ENCODE data around the gene MEAF6. TPM values are rescaled to one million over a fixed set of nuclear protein-coding genes. Genes with fewer than 3 reads are reported as not detected.

MEAF6 gene
- total RNA-seq, 1 donor from 2014 or later, result 52.8 TPM

DNA sequence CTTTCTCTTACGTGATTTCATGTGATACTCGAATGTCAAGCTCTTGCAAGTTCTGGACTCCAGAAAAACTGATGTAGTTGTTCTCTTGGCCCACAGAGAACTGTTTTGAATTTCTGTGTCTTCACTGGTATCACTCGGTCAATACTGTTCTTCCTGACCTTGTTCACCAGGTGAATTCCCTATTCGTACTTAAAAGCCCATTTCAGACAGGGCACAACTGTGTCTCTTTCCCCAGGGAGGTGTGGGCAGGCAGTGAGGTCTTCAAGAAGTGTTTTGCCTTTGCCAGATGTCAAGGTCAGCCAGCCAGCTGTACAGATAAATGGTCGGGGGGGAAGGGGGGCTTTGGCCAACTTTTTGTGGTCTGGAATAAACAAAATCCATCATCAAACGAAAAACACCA, 67.7 kb downstream of the MEAF6 start:
- H3K4me1 Mint-ChIP-seq (ENCODE audit: low read depth), result no peaks in the 10 kb centered on the region
- H3K4me3 Mint-ChIP-seq (ENCODE audit: unreplicated experiment), result no peak overlapping the region
- H3K27me3 Mint-ChIP-seq (ENCODE audit: low read depth), result peaks cover 22% of the 10 kb centered on the region
- no peak for DNase-seq (ENCODE audit: low spot score)
- TF ChIP-seq CTCF (IDR thresholded peaks at IDR 0.05), result no peak
- no peaks in the 10 kb centered on the region for H3K9me3 Mint-ChIP-seq (ENCODE audit: low read depth)
- no peaks in the 10 kb centered on the region for H3K36me3 Mint-ChIP-seq (ENCODE audit: low read depth)
- H3K27ac Mint-ChIP-seq (ENCODE audit: unreplicated experiment), result no peak overlapping the region

DNA sequence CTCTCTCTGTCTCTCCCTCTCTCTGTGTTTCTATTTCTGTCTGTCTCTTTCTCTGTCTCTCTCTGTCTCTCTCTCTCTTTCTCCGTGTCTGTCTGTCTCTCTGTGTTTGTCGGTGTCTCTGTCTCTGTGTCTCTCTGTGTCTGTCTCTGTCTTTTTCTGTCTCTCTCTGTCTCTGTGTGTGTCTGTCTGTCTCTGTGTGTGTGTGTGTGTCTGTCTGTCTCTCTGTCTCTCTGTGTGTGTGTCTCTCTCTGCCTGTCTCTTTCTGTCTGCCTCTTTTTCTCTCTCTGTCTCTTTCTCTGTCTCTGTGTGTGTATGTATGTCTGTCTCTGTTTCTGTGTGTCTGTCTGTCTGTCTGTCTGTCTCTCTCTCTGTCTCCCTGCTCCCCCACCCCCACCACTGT, 71.9 kb downstream of the MEAF6 start:
- Mint-ChIP-seq H3K4me3 (ENCODE audit: unreplicated experiment) (no peak overlapping the region), H3K9me3 (ENCODE audit: low read depth) (no peaks in the 10 kb centered on the region), H3K27ac (ENCODE audit: unreplicated experiment) (no peak overlapping the region), H3K4me1 (ENCODE audit: low read depth) (no peaks in the 10 kb centered on the region), H3K36me3 (ENCODE audit: low read depth) (no peaks in the 10 kb centered on the region), H3K27me3 (ENCODE audit: low read depth) (peaks cover 37% of the 10 kb centered on the region)
- no peak for TF ChIP-seq CTCF (IDR thresholded peaks at IDR 0.05)
- DNase-seq (ENCODE audit: low spot score), result no peak

Small RNAs within 50 kb of the gene (microRNA-seq; reads per million reads assigned to microRNA genes)
- gene MIR5581 (ENCODE audit: borderline number of aligned reads), result not detected
- not detected for gene MIR6732 (ENCODE audit: borderline number of aligned reads)

Other genes with a start within 250 kb of the MEAF6 start
- 5.9 to 7.5 TPM (median 6.9 TPM) in 3 replicates for gene ZC3H12A, start 40.2 kb downstream of the MEAF6 start, total RNA-seq
- 15.1 to 17.5 TPM (median 15.6 TPM) in 3 replicates for gene SNIP1, start 39.5 kb upstream of the MEAF6 start, total RNA-seq
- 3.5 to 5.7 TPM (median 3.9 TPM) in 3 replicates for gene DNALI1, start 42.2 kb upstream of the MEAF6 start, total RNA-seq
- 47.6 to 57.4 TPM (median 48.5 TPM) in 3 replicates for gene GNL2, start 81.2 kb upstream of the MEAF6 start, total RNA-seq
- not detected in 3 replicates for gene RSPO1, start 120.1 kb upstream of the MEAF6 start, total RNA-seq
- gene CDCA8, start 177.8 kb upstream of the MEAF6 start, total RNA-seq, result 5.7 to 7.0 TPM (median 6.0 TPM) in 3 replicates

All from chondrocyte (in vitro differentiated cells).